Measurements from ENCODE around the gene METTL1.

METTL1 gene

GRCh38 chr12:57753756-57754337 lies 18.1 kb downstream of the METTL1 start:
- DNase-seq (ENCODE audit: low spot score), result no peak

GRCh38 chr12:57752668-57753000 lies 19.3 kb downstream of the METTL1 start:
- DNase-seq (ENCODE audit: low spot score), result no peak

DNA sequence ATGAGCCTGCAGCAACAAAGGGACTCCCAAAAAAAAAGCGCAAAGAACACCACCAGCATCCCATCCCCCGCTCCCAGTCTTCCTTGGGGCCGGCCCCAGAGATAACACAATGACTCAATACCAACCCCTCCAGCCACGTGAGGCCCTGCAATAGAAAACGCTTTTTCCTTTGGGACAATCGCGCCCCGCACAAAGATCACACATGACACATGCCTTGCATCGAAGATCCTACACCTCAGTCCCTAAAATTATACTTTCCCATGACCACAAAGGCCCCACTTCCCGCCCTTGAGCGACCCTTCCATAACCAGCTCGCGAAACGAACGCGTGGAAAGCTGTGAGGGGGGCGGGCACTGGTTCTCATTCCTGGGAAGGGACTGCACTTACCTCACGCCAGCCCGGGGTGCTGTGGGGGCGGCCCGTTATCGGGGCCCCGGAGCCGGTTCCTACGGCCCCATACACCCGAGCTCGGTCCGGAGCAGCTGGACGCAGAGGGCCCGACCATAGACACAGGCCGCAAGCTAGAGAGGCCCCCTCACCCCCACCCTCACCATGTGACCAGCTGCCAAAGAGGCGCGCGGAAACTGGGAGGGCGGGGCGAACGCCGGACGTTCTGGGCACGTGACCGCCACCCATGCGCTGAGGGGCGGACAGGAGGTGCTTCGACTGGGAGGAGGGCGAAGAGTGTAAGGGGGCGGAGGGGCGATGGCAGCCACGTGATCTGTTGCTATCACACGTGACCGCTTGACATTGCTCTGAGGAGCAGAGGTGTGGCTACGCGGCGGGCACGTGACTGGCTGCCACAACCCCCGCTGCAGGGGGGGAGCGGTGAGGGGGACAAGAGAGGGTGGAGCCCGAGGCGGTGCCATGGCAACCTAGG lies 19.9 kb downstream of the METTL1 start, which contains the start of gene CDK4:
Gene CDK4 (minus strand): TSS at position 523 of the 880 bp plus-strand sequence. CDS start 593 bp downstream, outside the sequence.
- DNase-seq (ENCODE audit: low spot score), result peak; percentile 100

- no peak for DNase-seq (ENCODE audit: low spot score)
Measured at GRCh38 chr12:57751432-57751787, 20.5 kb downstream of the METTL1 start.

GRCh38 chr12:57750561-57751431 lies 21.1 kb downstream of the METTL1 start:
- DNase-seq (ENCODE audit: low spot score), result no peak

DNA sequence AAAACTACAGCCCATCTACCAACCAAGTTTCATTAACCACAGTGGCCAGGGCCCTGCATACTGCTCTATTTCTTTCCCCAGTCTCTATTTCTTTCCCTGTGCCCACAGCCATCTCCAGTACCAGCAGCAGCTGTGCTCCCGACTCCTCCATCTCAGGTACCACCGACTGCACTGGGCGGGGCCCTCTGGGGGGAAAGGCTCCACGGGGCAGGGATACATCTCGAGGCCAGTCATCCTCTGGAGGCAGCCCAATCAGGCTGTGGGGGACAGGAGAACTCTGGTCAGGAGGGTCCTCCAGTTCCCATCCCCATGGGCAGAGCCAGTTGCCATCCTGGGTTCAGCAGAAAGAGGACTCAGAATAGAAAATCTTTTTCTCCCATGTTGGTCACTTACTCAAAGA lies 22.8 kb downstream of the METTL1 start:
- no peak for DNase-seq (ENCODE audit: low spot score)

GRCh38 chr12:57746025-57746424 lies 25.9 kb downstream of the METTL1 start:
- no peak for DNase-seq (ENCODE audit: low spot score)

DNA sequence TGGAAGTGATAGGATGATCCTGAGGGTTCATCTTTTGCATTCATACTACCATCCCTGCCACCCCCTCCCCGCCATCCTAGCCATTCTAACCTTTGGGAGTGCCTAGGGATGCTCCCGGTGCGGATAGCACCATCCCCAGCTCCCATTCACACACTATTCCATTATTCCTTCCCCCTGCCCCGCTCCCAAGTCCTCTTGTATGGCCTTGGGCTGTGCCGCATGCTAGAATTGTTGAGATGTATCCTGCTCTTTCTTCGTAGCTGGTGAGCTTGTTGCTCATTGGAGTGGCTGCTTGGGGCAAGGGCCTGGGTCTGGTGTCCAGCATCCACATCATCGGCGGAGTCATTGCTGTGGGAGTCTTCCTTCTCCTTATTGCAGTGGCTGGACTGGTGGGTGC lies 26.4 kb downstream of the METTL1 start:
- DNase-seq (ENCODE audit: low spot score), result no peak

DNA sequence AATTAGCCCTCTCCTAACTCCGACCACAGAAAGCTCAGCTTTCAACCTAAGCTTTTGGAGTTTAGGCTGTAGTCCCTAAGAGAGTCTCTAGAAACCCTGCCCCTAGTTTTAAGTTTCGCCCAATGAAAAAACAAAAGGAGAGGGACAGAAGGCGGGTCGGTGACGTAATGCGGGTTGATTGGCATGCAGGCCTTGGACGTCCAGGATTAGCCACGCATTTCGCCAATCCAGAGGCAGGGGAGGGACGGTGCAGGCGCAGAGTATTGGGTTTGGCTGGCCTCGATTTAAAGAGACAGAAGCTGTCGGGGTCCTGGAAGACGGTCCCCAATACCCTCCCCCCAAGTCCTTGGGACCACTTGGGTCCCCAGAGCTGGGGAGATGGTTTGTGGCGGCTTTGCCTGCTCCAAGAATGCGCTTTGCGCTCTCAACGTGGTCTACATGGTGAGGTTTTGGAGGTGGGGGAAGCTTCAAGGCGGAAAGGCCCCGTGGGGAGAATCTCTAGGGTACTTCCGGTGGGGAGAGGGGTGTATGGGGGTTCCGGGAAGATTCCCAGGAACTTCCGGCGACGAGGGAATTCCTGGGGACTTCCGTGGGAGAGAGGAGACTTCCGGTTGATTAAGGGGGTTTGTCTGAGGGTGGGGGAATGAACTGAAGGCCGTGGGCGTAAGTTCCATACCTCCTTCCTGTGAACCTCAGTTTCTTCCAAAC lies 27.0 kb downstream of the METTL1 start, which contains the start of gene TSPAN31:
Gene TSPAN31 (plus strand): TSS at position 263 of the 708 bp plus-strand sequence. CDS start 116 bp downstream, at position 379.
- DNase-seq (ENCODE audit: low spot score), result peak; percentile 95

GRCh38 chr12:57744194-57744776 lies 27.6 kb downstream of the METTL1 start:
- no peak for DNase-seq (ENCODE audit: low spot score)

DNA sequence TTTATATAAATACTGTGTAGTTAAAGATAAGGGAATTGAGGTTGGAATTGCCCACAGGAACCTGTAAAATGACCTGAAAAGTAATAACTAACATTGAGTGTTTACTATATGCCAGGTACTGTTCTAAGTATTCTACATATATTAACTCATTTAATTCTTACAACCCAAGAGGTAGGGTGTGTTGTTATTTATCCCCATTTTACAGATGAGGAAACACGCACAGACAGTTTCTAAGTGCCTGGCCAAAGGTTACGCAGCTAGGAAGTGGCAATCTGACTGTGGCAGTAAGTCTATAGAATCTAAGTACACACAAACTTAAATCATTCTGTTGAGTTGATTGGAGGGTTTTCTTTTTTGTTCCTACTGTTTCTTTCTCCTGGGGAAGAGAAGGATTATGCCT lies 28.1 kb downstream of the METTL1 start:
- DNase-seq (ENCODE audit: low spot score), result no peak

DNA sequence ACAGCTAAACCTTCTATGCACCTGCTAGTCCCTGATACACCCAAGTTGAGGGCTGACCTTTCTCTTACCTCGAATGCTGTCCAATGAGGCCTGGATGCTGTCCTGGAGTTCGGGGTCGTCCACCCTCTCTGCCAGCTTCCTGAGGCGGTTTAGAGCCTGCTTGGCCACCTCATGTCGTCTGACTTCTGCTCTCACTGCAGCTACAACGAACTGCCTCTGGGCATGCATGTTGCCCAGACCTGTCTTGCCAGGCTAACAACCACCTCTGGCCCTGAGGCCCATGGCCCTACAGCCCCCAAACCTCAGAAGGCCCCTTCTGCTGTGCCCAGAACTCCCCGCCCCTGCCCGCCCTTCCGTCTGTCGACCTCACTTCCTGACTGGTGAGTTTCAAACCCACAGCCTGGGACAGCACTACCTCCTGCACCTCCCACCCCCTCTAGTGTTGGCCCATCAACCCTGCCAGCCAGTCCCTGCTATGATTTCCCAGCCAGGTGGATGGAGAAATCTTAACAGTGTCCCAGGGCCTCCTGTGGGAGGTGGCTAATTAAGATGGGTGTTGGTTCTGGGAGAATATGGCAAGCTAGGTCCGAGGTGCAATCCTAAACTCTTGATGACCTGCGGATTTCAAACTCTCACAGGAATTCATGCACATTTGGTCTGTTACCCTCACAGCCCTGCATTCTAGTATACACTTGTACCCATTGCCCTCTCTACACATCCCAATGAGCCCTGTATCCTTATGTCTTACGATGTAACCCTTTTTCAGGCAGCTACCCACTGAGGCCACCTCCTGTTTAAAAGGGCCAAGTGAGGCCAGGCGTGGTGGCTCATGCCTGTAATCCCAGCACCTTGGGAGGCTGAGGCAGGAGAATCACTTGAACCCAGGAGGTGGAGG lies 29.8 kb downstream of the METTL1 start:
- peak; percentile 88 for DNase-seq (ENCODE audit: low spot score)

- DNase-seq (ENCODE audit: low spot score), result no peak
Measured at GRCh38 chr12:57741413-57741789, 30.5 kb downstream of the METTL1 start.

GRCh38 chr12:57740656-57741412 lies 31.1 kb downstream of the METTL1 start:
- DNase-seq (ENCODE audit: low spot score), result peak; percentile 89

DNA sequence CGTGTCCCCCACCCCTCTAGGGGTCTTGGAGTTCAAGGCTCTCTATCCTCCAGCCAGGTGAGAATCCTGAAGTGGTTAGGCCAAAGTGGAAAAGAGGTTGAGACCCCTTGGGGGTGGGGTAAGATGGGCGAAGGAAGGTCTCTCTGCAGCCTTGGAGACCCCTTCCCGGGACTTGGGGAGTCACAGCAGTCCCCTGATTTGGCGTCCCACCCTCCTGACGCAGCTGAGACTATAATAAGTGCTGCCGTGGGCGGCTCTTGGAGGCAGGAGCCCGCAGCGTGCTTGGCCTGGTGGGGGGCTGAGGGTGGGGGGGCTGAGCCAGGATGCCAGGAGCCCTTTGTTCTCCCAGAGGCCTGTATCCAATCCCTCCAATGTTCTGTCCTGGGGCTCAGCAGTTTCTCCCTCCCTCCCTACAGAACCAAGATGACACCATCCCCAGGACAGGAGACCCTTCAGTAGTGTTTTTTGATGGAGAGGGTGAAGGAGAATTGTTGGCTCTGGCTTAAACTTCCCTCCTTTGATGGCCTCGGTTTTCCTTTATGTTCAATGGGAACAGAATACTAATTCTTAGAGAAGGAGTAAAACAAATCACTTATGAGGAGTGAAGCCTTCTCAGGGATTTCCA lies 31.9 kb downstream of the METTL1 start:
- DNase-seq (ENCODE audit: low spot score), result no peak

GRCh38 chr12:57739387-57739786 lies 32.5 kb downstream of the METTL1 start:
- no peak for DNase-seq (ENCODE audit: low spot score)

GRCh38 chr12:57738661-57739237 lies 33.2 kb downstream of the METTL1 start, which contains the start of gene AGAP2:
TSS of gene AGAP2 (minus strand) at chr12:57738742. CDS start at chr12:57738246, 496 bp downstream.
- no peak for DNase-seq (ENCODE audit: low spot score)
